DOHH2 (cell line): ENCODE data around the gene SLC15A2.

Experiments
- CTCF ChIP-seq: fragments of 200-600 bp; sonication (generic); IDR thresholded peaks from one replicate; pipeline ENCODE4 v1.5.1; 2014; ENCODE audit warnings: antibody characterized with exemption, mild to moderate bottlenecking, low read depth, low read length; ENCODE audit not compliant: poor library complexity, severe bottlenecking
- EZH2phosphoT487 ChIP-seq: fragments of 200-600 bp; sonication (generic); IDR thresholded peaks from 2 replicates; pipeline ENCODE4 v1.6.1; 2017; ENCODE audit warnings: borderline replicate concordance, mild to moderate bottlenecking, antibody characterized with exemption, low read length, moderate library complexity, mixed read lengths

GRCh38 chr3:121894301-121894990 lies at the start of gene SLC15A2:
- no peak for TF ChIP-seq CTCF
- no peak for TF ChIP-seq EZH2phosphoT487
